NK-92 (cell line): ENCODE results near the gene PARVA.
"Not testable (repeated sequence)": the region's sequence is repeated elsewhere in the genome, so short reads cannot be mapped to it uniquely, and the experiment has no call there.

ENCODE experiments used
- DNase-seq: peaks from one replicate; lab custom pipeline; 2025; ENCODE audit not compliant: unreplicated experiment; lab: John Stamatoyannopoulos, UW

PARVA gene

GRCh38 chr11:12496181-12497025 lies 119.0 kb downstream of the PARVA start:
- no peak for DNase-seq

GRCh38 chr11:12497431-12497830 lies 120.1 kb downstream of the PARVA start:
- DNase-seq: no peak

- DNase-seq: no peak
Observed at GRCh38 chr11:12499071-12499470, 121.7 kb downstream of the PARVA start.

GRCh38 chr11:12502046-12502445 lies 124.7 kb downstream of the PARVA start:
- no peak for DNase-seq

- no peak for DNase-seq
Observed at GRCh38 chr11:12503039-12503484, 125.7 kb downstream of the PARVA start.

- DNase-seq: no peak
Observed at GRCh38 chr11:12503886-12504285, 126.5 kb downstream of the PARVA start.

GRCh38 chr11:12505183-12505582 lies 127.8 kb downstream of the PARVA start:
- no peak for DNase-seq

GRCh38 chr11:12506404-12506921 lies 129.1 kb downstream of the PARVA start:
- DNase-seq: no peak

GRCh38 chr11:12507391-12507790 lies 130.0 kb downstream of the PARVA start:
- no peak for DNase-seq

- DNase-seq: no peak
Observed at GRCh38 chr11:12508151-12508751, 130.9 kb downstream of the PARVA start.

GRCh38 chr11:12509371-12509770 lies 132.0 kb downstream of the PARVA start:
- DNase-seq: no peak

- no peak for DNase-seq
Observed at GRCh38 chr11:12512132-12512531, 134.8 kb downstream of the PARVA start.

- no peak for DNase-seq
Observed at GRCh38 chr11:12512826-12513395, 135.5 kb downstream of the PARVA start.

- no peak for DNase-seq
Observed at GRCh38 chr11:12516387-12517105, 139.2 kb downstream of the PARVA start.

- no peak for DNase-seq
Observed at GRCh38 chr11:12517306-12517705, 139.9 kb downstream of the PARVA start.

GRCh38 chr11:12517741-12518140 lies 140.4 kb downstream of the PARVA start:
- DNase-seq: no peak

GRCh38 chr11:12518606-12519385 lies 141.4 kb downstream of the PARVA start:
- no peak for DNase-seq

- no peak for DNase-seq
Observed at GRCh38 chr11:12520054-12520453, 142.7 kb downstream of the PARVA start.

- DNase-seq: not testable (repeated sequence)
Observed at GRCh38 chr11:12520576-12520975, 143.2 kb downstream of the PARVA start.

GRCh38 chr11:12523180-12523924 lies 146.0 kb downstream of the PARVA start:
- DNase-seq: no peak
